Midbrain (tissue), 1 donor: Measurements from ENCODE around the gene CFAP20DC.
"Not testable (repeated sequence)": the region's sequence is repeated elsewhere in the genome, so short reads cannot be mapped to it uniquely, and the experiment has no call there.

Experiments used
- DNase-seq: peaks from one replicate; lab custom pipeline; 2025; lab: John Stamatoyannopoulos, UW

Gene CFAP20DC

GRCh38 chr3:58696813-58697212 is 353.0 kb downstream of the CFAP20DC start:
- not testable (repeated sequence) for DNase-seq

- no peak for DNase-seq
These were observed 353.7 kb downstream of the CFAP20DC start for GRCh38 chr3:58696093-58696492.

GRCh38 chr3:58695284-58695683 is 354.5 kb downstream of the CFAP20DC start:
- DNase-seq, result not testable (repeated sequence)

- no peak for DNase-seq
These were observed 355.6 kb downstream of the CFAP20DC start for GRCh38 chr3:58693940-58694850.

GRCh38 chr3:58692484-58692883 is 357.3 kb downstream of the CFAP20DC start:
- DNase-seq, result no peak
